ENCODE data around the gene CC2D2A. TPM values are rescaled to one million over a fixed set of nuclear protein-coding genes. Genes with fewer than 3 reads are reported as not detected.

CC2D2A gene
- total RNA-seq, 1 experiment from 2014 or later = 3.6 TPM

GRCh38 chr4:15557786-15558550 is 88.3 kb downstream of the CC2D2A start:
- no peak for TF ChIP-seq REST (IDR thresholded peaks at IDR 0.05; ENCODE audit: insufficient read depth in 1 of 2, low read depth in 2 of 2, low read length in 1 of 2)
- TF ChIP-seq POLR2AphosphoS5 (IDR thresholded peaks at IDR 0.05; ENCODE audit: low read depth, low read length) = no peak
- TF ChIP-seq TCF7L2 (IDR thresholded peaks at IDR 0.05; ENCODE audit: low read depth, low read length) = no peak
- no peak for TF ChIP-seq CTCF (IDR thresholded peaks at IDR 0.05)
- TF ChIP-seq SIN3A (IDR thresholded peaks at IDR 0.05; ENCODE audit: borderline replicate concordance, insufficient read depth, low read depth, low read length) = no peak
- BruUV-seq (replicated peaks) = no TSS peak
- no peak overlapping the region for H3K4me3 ChIP-seq (ENCODE audit: low read depth in 2 of 2, low read length in 2 of 2)
- no peaks in the 10 kb centered on the region for H3K4me1 ChIP-seq (ENCODE audit: control insufficient read depth, insufficient read depth, low read length)
- DNase-seq (ENCODE audit: low read depth, low spot score) (no peak), ATAC-seq (no peak)
- ChIA-PET POLR2A (no interaction called here), CTCF (no interaction called here)
- H3K36me3 ChIP-seq (ENCODE audit: control insufficient read depth, insufficient read depth, low read length) = no peaks in the 10 kb centered on the region
- H3K27me3 ChIP-seq (ENCODE audit: control insufficient read depth, insufficient read depth, low read length) = no peaks in the 10 kb centered on the region
- no peak overlapping the region for H3K27ac ChIP-seq (ENCODE audit: low read length)
- in situ Hi-C loops (cut with HindIII; ENCODE audit: low pct_unique_long_range_greater_than_20kb, low sequenced_read_pairs) = no loop called here
- intact Hi-C loops (cut with micrococcal nuclease; ENCODE audit: unreplicated experiment) = no loop called here
- no peaks in the 10 kb centered on the region for H3K9me3 ChIP-seq (ENCODE audit: control insufficient read depth, insufficient read depth, low read depth, low read length)

- BruUV-seq (replicated peaks) = no TSS peak
- TF ChIP-seq REST (IDR thresholded peaks at IDR 0.05; ENCODE audit: insufficient read depth in 1 of 2, low read depth in 2 of 2, low read length in 1 of 2) (no peak), TCF7L2 (IDR thresholded peaks at IDR 0.05; ENCODE audit: low read depth, low read length) (no peak), POLR2AphosphoS5 (IDR thresholded peaks at IDR 0.05; ENCODE audit: low read depth, low read length) (no peak), SIN3A (IDR thresholded peaks at IDR 0.05; ENCODE audit: borderline replicate concordance, insufficient read depth, low read depth, low read length) (no peak), CTCF (IDR thresholded peaks at IDR 0.05) (no peak)
- ChIA-PET CTCF (no interaction called here), POLR2A (no interaction called here)
- no peak for DNase-seq (ENCODE audit: low read depth, low spot score)
- Histone ChIP-seq H3K36me3 (ENCODE audit: control insufficient read depth, insufficient read depth, low read length) (no peaks in the 10 kb centered on the region), H3K27ac (ENCODE audit: low read length) (no peak overlapping the region), H3K4me1 (ENCODE audit: control insufficient read depth, insufficient read depth, low read length) (no peaks in the 10 kb centered on the region), H3K27me3 (ENCODE audit: control insufficient read depth, insufficient read depth, low read length) (no peaks in the 10 kb centered on the region), H3K4me3 (ENCODE audit: low read depth in 2 of 2, low read length in 2 of 2) (no peak overlapping the region), H3K9me3 (ENCODE audit: control insufficient read depth, insufficient read depth, low read depth, low read length) (no peaks in the 10 kb centered on the region)
- in situ Hi-C loops (cut with HindIII; ENCODE audit: low pct_unique_long_range_greater_than_20kb, low sequenced_read_pairs) (no loop called here), intact Hi-C loops (cut with micrococcal nuclease; ENCODE audit: unreplicated experiment) (no loop called here)
- ATAC-seq = no peak
These were observed 88.9 kb downstream of the CC2D2A start for GRCh38 chr4:15558561-15558960.

Data from Panc1 (cell line).